AG09319 (cell line): ENCODE measurements around the gene MROH2B.

Experiments
- DNase-seq: peaks from one replicate; pipeline ENCODE4 v3.0.0-alpha.2; 2010; ENCODE audit warnings: low read depth; ENCODE audit errors: extremely low read depth
- CTCF ChIP-seq: IDR thresholded peaks from 2 replicates; pipeline ENCODE4 v1.5.1; 2011; ENCODE audit warnings: low read depth, mild to moderate bottlenecking, inconsistent platforms, low read length, moderate library complexity

MROH2B gene

GRCh38 chr5:40972434-40972833, 98.7 kb downstream of the MROH2B start:
- TF ChIP-seq CTCF: no peak
- DNase-seq: no peak

GRCh38 chr5:40962207-40962955, 108.8 kb downstream of the MROH2B start:
- DNase-seq: no peak
- TF ChIP-seq CTCF: no peak

GRCh38 chr5:40960037-40960436, 111.1 kb downstream of the MROH2B start:
- no peak for TF ChIP-seq CTCF
- DNase-seq: no peak

- no peak for TF ChIP-seq CTCF
These were observed 112.3 kb downstream of the MROH2B start for GRCh38 chr5:40958811-40959210.

GRCh38 chr5:40957048-40957447, 114.1 kb downstream of the MROH2B start:
- no peak for TF ChIP-seq CTCF
- no peak for DNase-seq

More at GRCh38 chr5:40958811-40959210, 112.3 kb downstream of the MROH2B start:
- no peak for DNase-seq

- no peak for TF ChIP-seq CTCF
- no peak for DNase-seq
These were observed 115.8 kb downstream of the MROH2B start for GRCh38 chr5:40955313-40955712.
